Colon (tissue), 2 donors: ENCODE measurements around the gene MYZAP.

ENCODE experiments used
- FAIRE-seq: peaks from 2 replicates; lab custom pipeline; 2012; peaks lifted over from hg19 to GRCh38; lab: Jason Lieb, UNC
- donor health status: control.
- donor health status: control.

Gene MYZAP, protein sequence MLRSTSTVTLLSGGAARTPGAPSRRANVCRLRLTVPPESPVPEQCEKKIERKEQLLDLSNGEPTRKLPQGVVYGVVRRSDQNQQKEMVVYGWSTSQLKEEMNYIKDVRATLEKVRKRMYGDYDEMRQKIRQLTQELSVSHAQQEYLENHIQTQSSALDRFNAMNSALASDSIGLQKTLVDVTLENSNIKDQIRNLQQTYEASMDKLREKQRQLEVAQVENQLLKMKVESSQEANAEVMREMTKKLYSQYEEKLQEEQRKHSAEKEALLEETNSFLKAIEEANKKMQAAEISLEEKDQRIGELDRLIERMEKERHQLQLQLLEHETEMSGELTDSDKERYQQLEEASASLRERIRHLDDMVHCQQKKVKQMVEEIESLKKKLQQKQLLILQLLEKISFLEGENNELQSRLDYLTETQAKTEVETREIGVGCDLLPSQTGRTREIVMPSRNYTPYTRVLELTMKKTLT

DNA sequence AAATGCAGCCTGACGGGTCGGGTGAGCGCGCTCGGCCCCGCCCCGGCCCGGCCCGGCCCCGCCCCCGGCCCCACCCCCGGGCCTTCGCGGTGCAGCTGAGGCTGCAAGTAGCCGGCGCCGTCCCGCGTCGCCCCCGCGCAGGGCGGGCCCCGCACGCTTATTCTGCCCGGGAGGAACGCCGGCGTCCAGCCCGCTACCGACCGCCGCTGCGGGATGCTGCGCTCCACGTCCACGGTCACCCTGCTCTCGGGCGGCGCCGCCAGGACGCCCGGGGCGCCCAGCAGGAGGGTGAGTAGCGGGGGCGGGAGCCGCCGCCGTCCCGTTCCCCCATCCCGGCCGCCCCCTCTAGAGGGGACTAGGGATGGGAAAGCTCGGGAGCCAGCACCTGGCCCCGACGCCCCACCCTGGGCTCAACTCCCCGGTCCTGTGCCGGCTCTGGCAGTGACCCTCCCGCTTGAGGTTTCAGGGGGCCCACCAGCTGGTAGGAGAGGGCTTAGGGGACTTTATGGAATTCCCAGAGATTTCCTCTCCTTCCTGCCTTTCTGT, at the start of gene MYZAP:
MYZAP (plus strand) TSS at position 83 of the 546 bp plus-strand sequence; CDS start at position 214, 131 bp downstream.
- FAIRE-seq, result no peak

DNA sequence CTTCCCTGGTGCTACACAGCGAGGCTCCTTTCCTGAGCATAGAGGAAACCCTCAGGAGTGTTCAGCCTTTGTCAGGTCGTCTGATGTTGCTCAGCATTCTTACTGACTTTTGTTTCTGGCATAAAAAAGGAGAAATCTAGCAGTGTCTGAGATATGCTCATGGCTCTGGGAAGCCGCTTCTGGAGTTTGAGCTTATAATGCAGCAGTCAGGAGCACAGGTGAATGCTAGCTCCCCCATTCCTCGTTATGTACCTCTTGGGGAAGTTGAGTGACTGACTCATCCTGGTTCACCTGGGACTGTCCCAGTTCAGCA, 49.2 kb upstream of the MYZAP start:
- no peak for FAIRE-seq

DNA sequence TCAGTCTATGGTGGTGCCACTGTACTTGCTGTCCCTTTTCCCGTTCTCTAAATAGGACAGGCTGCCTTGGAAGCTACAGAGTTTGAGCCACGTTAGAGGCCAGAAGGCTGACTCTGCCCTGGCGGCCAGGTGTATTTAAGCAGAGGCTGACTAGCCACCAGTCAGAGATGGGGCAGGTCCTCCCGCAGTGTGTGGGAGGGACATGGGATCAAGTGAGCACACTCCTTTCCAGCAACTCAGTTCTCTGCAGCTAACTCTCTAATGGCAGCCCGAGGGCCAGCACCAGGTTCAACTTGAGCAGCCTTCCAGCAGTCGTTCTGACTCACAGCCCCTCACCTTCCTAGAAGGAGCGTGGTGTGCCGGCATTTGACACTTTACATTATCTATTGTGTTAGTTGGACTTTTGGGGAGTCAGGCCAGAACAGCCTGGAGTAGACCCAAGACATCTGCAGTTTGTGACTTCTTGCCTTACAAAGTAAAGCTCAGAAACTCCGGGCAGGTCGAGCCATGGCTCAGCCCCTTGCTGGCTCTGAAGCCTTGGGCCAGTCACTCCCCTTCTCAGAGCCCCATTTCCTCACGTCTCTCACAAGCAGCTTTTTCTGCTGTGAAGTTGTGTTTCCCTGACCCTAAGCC, 46.7 kb upstream of the MYZAP start:
- FAIRE-seq, result no peak

DNA sequence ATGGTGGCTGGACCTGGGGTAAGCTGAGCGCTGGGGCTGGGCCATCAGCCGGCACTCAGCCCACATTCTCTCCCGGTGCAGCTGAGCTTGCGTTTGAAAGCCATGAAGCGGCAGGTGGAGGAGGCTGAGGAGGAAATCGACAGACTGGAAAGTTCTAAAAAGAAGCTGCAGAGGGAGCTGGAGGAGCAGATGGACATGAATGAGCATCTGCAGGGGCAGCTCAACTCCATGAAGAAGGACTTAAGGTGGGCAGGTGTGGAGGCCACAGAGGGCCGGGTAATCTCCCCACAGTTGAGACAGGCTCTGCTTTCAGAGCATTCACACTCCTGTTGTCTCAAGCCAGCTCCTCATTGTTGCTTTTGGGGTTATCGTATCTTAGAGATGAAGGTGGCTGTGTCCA, 45.7 kb upstream of the MYZAP start:
- FAIRE-seq, result no peak

DNA sequence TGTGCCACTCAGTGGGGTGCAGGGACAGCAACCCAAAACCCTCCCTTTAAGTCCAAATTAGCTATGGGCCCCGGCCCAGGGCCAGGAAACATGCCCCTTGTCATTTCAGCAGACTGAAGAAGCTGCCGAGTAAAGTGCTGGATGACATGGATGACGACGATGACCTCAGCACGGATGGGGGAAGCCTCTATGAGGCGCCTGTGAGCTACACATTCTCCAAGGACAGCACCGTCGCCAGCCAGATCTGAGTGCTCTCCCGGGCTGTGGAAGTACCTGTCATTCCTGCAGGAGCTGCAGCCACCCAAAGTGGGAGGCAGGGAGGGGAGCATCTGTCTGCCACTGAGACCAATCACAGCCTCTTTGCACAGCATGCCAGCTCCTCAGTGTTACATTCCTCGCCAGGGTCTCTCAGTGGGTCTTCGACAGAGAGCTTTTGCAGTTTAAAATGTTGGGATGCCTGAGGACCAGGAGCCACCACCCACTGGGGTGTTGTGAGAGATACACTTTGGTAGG, 44.4 kb upstream of the MYZAP start:
- FAIRE-seq, result no peak

DNA sequence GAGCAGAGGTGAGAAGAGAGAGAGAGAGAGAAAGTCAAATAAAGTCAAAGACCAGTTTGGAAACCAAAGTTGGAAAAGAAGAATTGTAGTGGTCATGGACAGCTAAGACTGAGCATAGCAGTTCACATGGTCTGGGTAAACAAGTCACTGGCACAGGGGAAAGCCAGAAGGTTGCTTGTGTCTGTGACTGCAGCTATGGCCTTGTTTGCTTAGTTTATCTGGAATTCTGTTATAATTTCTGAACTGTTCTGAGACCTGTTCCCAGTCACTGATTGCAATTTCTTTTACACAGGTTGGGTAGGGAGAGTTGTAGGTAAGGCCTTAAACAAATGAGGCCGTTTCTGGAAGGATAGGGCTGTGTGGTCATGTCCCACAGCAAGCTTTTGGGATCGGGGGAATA, 43.4 kb upstream of the MYZAP start:
- FAIRE-seq, result no peak

DNA sequence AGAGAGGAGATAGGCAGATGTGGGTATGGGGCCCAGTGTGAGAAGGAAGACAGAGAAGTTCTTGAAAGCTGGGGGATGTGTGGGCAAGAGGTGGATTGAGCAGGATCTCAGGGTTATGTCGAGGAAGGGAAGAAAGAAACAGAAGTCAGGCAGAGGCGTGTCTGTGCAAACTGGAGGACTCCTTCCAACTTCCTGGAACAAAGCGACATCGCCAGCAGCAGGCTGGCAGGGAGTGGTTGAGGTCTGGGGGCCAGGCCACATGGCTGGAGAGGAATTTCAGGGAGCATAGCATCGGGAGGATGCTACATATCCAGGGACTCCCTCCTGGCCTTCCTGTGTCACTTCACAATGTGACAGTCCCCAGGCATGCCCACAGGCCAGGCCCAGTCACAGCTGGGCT, 42.9 kb upstream of the MYZAP start:
- no peak for FAIRE-seq

DNA sequence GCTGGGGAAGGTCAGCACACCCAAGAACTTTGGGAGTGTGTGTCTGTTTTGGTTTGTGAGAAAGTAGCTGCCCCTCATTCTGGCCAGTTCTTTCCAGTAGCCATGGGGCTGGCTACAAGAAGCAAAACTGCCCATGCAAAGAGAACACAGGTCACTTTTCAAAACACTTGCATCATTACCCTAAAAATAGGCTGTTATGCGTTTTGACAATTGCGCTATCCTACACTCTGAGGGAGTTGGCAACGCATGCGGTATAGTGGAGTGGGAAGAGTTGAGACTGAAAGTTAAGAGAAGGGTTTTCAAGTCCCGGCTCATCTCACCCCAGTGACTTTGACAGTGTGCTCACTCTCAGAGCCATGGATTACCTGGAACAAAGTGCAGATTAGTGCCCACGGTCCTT, 41.8 kb upstream of the MYZAP start:
- no peak for FAIRE-seq

DNA sequence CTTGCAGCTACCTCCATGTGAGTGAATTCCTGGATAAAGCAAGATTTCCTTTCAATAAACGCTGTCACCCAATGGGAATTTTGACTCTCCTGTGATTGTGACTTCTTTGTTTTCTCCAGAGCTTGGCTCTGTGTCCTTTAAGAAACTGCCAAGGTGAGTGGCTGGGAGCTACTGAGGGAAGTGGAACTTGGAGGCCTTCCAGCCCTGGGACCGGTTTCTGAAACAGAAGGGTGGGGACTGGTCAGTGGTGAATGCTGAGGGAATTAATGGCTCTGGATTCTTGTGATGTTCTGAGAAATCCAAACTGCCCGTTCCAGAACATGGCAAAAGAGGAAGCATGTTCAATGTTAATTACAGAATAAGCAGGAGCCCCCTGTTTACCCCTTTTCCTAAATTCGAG, 41.1 kb upstream of the MYZAP start:
- FAIRE-seq, result no peak

DNA sequence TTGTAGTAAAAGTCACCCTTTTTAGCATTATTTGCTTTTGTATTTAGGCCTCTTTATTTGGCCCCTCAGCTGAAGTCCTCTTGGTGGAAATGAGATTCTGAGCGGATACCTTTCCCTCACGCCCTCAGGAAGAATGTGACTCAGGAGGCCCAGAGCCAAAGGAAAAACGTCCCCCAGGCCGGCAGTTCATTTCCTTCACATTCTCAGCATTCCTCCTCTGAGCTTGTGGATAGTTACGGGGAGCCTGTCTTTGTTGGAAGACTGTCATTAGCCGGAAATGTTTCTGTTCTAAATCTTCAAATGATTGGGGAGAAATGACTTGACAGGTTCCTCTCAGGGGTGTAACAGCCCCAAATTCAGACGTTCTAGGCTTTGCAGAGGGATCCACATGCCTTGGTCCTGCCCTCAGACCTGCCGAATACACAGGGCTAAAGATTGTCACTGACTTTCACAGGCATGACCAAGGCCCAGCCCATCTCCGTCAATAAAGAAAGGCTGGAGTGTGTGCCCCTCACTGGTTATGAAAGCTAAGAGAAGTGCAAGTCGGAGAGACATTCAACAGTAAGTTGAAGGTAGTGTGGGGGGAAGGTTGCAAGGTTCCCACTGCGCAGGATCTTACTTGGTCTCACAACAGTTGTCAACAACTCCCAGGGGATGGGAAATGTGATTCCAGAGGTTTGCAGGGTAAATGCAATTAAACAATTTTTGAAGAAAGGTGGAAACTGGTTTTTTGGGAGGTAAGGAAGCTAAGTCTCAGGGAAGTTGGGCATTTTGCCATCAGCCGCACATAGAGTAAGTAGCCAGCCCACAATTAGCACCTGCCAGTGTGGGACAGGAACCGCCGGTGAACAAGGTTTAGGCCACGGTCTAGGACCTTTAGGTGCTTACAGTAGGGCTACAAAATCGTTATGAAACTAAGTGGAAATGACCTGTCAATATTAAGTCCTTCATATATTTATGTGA, 39.7 kb upstream of the MYZAP start:
- no peak for FAIRE-seq

DNA sequence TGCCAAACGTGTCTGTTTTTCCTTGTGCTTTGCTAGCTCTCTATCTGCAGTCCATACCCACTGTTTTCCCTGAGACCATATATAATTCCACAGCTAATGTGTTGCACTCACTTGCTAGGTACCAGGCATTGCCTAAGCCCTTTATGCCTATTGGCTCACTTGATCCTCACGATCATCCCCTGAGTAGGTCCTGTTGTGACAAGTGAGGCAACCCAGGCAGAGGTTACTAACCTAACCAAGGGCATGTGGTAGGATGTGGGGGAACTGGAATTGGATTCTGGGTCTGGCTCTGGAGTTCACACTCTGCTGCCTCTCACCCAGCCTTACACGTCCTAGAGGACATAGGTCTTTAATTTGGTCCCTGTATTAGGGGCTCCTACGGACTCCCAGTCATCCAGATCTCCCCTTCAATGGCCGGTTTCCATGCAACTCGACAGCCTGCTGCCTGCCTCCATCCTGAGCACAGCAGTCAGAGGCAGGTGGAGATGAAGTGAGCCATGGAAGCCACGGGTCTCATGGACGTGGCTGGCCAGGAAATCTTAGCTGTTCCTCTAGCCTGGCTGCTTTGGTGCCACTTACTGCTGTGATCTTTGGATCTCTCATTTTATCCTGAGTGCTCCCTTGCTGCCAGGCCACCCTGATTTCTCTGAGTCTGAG, 38.9 kb upstream of the MYZAP start:
- FAIRE-seq, result no peak

DNA sequence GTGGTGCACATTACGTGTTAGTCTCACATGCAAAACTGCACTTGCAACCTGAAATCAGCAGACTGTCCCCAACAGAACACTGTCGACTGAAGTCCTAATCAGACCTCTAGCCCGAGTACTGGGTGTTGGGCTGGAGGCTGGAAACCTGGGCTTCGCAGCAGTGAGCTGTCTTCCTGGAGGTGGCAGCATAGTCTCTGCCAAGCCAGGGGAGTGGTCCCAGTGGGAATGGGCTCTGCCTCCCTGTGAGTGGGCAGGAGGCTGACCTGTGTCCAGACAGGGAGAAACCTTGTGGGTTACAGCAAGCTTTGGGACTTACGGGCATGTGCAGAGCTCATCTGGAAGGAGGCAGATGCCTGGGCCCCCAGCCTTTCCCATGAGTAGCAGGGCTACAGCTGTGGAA, 38.2 kb upstream of the MYZAP start:
- no peak for FAIRE-seq

DNA sequence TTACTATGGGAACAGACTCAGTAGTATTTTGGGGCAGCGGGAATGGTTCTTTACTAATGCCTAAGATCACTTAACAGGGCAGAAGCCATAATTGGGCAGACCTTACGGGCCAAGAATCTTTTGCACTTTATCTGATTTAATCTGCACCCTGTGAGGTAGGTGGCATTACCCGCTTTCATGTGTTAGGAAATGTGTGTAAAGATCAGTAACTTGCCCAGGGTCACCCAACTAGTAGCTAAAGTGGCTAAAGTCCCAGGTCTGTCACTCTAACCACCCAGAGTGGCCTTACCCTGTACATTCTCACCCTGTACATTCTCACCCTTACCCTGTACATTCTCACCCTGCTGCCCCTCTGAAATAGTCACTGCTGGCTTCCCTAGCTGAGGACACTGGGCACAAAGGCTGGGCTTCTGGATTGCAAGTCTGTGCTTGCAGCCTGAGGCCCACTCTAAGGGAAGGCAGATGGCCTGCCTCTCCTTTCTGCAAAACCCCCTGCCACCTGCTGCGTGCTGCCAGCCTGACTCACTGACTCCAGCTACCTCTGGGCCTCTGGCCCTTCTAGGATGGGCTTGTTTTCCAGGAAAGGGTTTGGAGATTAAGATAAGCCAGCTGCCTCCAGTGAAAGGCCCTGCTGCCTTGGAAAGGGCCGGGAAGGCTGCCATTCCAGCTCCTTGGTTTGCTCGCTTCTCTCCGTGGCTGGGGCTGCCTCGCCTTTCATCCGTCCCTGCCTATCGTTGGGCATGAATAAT, 37.5 kb upstream of the MYZAP start:
- FAIRE-seq, result no peak

DNA sequence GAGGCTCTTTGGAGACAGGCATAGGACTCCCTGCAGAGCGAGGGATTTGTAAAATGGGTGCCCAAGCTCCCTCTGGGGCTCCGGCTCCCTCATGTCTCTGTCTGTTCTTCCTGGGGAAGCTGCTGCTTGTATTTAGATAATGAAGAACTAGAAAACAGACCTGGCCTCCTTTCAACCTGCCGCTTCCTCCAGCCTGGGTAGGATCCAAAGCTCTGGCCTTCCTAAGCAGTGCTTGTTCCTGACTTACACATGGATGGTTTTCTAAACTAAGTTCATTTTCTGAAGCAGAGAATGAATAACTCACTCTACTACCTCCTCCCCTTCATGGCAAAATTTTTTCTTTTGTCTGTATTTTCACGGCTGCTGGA, 36.9 kb upstream of the MYZAP start:
- FAIRE-seq, result no peak

DNA sequence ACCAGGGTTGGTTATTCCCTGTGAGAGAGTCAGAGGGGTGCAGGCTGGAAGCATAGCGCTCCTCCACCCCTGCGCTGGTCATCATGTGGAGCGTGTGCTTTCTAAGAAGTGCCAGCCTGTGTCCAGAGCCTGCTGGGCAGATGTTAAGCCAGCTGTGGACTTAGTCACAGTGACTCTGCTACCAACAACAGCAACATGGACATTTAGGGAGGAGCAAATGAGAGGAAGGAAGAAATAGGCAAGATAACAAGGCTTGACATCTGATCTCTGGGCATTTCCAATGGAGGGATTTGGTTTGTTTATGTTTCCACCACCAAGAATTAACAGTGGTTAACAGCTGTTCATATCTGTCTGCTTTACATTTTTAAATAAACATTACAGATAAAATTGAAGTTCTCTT, 36.4 kb upstream of the MYZAP start:
- FAIRE-seq, result no peak

DNA sequence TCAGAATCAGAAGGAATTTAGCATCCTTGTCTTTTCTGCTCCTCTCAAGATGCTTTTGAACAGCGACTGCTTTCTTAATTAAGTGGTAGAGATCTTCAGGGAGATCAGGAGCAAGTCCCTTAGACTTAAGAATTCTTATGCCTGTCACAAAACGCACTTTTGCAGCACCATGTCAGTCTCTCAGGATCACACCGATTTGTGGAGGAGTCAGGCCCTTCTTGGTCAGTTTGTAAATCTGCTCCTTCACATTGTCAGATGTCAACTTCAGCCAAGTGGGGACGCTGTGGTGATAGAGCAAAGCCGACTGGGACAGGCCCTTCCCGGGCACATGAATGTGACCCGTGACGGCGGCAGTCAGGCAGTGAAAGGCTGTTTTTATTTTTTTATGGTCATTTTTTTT, 35.7 kb upstream of the MYZAP start:
- no peak for FAIRE-seq

DNA sequence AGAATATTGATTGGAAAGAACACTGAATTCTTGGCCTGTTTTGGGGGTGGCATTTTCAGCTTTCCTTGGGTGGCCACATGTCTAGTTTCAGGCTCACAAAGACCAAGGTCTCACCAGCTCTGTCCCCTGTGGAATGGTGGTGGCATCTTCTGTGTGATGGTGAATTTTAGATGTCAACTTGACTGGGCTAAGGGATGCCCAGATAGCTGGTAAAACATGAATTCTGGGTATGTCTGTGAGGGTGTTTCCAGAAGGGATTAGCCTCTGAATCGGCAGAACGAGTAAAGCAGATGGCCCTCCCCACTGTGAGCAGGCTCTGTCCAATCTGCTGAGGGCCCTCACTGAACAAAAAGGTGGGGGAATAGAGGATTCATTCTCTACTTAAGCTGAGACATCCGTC, 34.4 kb upstream of the MYZAP start:
- no peak for FAIRE-seq

DNA sequence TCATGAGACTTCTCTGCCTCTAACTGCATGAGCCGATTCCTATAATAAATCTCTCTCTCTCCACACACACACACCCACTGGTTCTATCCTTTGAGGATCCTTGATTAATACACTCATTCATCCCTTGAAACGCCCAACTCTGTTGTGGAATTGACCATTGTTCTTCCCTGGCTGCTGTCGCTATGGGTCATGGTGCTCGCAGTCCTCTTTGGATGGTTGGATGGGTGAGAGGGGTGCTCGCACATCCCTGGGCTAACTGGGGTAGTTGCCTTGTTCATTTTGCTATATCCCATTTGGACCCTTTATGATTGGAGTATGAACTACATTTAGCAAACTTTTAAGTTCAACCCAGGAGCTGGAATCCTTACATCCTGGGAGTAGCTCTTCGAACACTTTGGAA, 33.9 kb upstream of the MYZAP start:
- FAIRE-seq, result no peak

DNA sequence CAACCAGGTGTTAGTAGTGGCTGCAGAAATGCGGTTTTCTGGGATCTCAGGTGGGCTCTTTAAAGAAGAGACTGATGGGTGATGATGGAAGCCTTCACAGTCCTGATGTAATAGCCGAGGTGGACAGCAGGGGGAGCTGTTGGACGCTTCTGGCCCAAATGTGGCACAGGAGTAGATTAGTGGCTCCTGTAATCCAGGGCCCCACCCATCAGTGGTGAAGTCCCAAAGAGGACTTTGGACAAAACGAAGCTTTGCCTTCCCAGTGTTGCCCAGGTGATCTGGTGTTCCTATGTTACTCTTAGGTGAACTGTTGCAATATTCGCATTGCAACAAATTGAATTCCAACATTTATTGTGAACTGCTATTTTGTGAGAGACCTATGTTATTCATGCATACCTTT, 31.8 kb upstream of the MYZAP start:
- FAIRE-seq, result no peak

DNA sequence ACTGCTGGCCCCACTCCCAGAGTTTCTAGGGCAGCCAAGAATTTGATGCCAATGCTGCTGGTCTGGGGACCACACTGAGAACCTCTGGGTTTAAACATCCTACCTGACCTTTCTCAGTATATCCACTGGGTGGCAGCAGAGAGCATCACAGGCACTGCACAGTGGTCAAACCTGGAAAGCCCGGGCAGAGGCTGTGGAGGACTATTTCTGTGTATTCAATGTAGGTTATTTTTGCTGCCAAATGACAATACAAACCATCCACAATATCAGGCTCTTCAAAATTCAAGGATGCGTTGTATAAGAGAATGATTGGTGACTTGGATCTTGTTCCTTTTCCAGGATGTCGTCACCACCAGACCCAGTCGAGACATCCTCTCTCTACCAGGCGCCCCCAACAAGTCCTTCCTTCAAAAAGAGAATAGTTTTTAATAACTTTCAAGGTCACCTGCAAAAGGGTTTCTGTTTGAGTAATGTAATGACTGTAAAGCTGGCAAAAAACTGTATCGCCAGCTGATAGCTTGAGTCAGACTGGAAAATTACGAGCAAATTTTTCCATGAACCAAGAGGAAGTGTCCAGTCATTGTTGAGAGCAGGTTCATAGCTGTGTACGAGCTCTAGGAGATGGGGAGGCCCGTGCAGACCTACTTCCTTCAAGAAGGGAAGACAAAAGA, 30.5 kb upstream of the MYZAP start:
- no peak for FAIRE-seq
